Measurements from ENCODE around the gene POMZP3. TPM values are rescaled to one million over a fixed set of nuclear protein-coding genes. Genes with fewer than 3 reads are reported as not detected.

POMZP3 gene
- total RNA-seq, 2 experiments from 2014 or later: 5.0 to 8.5 TPM

Other genes starting within 250 kb of the POMZP3 start
- 1.3 TPM in 1 of 2 replicates, not detected in the other for gene SSC4D, start 217.6 kb downstream of the POMZP3 start, total RNA-seq (2014; rRNA removed; shearing (Covaris generic))
- 0.44 TPM in 1 of 2 replicates, not detected in the other for gene SSC4D, start 217.6 kb downstream of the POMZP3 start, total RNA-seq (2022)
- gene ZP3, start 202.3 kb downstream of the POMZP3 start, total RNA-seq (2014; rRNA removed; shearing (Covaris generic)): 0.98 and 2.0 TPM in 2 replicates
- 0.48 and 0.57 TPM in 2 replicates for gene ZP3, start 202.3 kb downstream of the POMZP3 start, total RNA-seq (2022)
- gene DTX2, start 165.6 kb downstream of the POMZP3 start, total RNA-seq (2014; rRNA removed; shearing (Covaris generic)): 9.6 and 13.5 TPM in 2 replicates
- 26.1 and 27.8 TPM in 2 replicates for gene DTX2, start 165.6 kb downstream of the POMZP3 start, total RNA-seq (2022)
- 1.2 and 3.4 TPM in 2 replicates for gene UPK3B, start 116.7 kb downstream of the POMZP3 start, total RNA-seq (2014; rRNA removed; shearing (Covaris generic))
- 1.4 and 2.5 TPM in 2 replicates for gene UPK3B, start 116.7 kb downstream of the POMZP3 start, total RNA-seq (2022)
- 0.67 and 0.88 TPM in 2 replicates for gene SPDYE16, start 84.0 kb downstream of the POMZP3 start, total RNA-seq (2014; rRNA removed; shearing (Covaris generic))
- 0.20 and 0.21 TPM in 2 replicates for gene SPDYE16, start 84.0 kb downstream of the POMZP3 start, total RNA-seq (2022)

Measured in OCI-LY7 (cell line).